GM18858 (cell line): ENCODE measurements around the gene RNU5B-1.

Experiments
- ATAC-seq: cut with Tn5 transposase; IDR thresholded peaks from one replicate; pipeline ENCODE4 v1.9.1; 2021; ENCODE audit not compliant: unreplicated experiment

Gene RNU5B-1

DNA sequence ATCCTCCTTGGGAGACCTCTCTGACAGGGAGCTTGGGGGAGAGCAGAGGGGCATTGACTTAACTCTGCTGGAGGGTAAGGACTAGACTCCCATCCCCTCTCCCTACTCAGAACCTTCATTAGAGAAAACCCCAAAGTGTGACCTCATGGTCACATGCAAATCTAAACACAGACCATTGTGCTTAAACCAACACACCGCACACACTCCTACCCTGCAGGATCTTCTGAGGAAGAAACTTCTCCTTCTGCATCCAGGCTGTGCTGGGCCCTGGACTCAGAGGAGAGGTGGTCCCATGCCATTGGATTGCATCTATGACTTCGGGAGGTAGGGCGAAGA, 17.0 kb upstream of the RNU5B-1 start:
- no peak for ATAC-seq

DNA sequence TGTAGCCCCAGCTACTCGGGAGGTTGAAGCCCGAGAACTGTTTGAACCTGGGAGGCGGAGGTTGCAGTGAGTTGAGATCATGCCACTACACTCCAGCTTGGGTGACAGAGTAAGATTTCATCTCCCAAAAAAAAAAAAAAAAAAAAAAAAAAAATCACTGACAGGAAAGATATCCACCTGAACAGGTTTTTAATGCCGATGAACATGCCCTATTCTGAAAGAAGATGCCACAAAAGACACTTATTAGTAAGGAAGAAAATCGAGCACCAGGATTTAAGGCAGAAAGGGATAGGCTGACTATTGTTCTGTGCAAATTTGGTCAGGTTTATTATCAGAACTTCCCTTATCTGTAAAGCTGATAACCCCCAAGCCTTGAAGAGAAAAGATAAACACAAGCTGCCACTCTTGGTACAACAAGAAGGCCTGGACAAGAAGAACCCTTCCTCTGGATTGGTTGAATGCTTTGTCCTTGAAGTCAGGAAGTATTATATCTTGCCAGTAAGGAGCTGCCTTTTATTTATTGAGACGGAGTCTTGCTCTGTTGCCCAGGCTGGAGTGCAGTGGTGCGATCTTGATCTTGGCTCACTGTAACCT, 15.1 kb upstream of the RNU5B-1 start:
- ATAC-seq = no peak

DNA sequence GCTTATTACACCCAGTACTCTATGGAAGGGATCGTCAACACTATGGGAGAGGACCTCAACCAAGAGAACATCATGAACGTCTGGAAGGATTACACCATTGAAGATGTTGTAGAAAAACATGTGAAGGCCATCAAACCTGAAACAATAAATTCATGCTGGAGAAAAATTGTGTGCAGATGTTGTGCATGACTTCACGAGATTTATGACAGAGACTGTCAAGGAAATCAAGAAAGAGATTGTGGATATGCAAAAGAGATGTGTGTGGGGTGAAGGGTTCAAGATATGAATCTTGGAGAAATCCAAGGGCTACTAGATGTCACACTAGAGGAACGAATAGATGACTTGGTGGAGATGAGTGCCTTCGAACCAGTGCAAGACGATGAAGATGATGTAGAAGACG, 14.2 kb upstream of the RNU5B-1 start:
- ATAC-seq = no peak

DNA sequence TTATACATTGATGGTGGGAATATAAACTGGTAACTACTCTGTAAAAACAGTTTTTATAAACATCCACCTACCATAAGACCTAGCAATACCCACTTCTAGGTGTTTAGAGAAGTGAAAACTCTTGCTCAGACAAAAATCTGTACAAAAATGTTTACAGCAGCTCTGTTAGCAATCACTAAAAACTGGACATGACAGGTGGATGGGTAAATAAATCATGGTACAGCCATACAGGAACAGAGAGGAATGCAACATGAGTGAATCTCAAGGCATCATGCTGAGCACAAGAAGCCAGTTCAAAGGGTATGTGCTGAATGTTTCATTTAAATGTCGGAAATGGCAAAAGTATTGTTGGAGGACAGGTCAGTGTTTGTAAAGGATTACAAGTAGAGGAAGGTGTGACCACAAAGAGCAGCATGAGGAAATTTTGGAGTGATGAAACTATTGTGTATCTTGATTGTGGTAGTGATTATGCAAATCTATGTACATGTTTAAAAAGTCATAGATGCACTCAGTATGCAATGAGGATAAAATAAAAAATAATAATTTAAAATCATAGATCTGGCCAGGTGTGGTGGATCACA, 11.4 kb upstream of the RNU5B-1 start:
- no peak for ATAC-seq

DNA sequence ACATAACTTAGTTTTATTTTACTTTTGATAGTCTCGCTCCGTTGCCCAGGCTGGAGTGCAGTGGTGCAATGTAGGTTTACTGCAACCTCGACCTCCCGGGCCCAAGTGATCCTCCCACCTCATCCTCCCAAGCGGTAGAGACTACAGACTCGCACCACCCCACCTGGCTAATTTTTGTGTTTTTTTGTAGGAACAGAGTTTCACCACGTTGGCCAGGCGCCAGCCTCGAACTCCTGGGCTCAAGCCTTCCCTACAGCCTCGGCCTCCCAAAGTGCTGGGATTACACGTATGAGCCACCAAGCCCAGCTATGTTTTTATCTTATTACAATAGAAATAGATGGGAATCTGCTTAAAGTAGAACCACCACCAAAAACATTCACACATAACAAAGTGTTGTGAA, 5.7 kb upstream of the RNU5B-1 start:
- no peak for ATAC-seq

DNA sequence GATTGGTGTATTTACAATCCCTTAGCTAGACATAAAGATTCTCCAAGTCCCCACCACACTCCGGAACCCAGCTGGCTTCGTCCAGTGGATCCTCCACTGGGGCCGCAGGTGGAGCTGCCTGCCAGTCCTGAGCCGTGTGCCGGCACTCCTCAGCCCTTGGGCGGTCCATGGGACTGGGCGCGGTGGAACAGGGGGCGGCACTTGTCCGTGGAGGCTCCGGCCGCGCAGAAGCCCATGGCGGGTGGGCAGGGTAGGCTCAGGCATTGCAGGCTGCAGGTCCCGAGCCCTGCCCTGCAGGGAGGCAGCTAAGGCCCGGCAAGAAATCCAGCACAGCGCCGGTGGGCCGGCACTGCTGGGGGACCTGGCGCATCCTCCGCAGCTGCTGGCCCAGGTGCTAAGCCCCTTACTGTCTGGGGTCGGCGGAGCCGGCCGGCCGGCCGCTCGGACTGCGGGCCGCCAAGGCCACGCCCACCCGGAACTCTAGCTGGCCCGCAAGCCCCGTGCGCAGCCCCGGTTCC, 3.5 kb upstream of the RNU5B-1 start:
- ATAC-seq = no peak

DNA sequence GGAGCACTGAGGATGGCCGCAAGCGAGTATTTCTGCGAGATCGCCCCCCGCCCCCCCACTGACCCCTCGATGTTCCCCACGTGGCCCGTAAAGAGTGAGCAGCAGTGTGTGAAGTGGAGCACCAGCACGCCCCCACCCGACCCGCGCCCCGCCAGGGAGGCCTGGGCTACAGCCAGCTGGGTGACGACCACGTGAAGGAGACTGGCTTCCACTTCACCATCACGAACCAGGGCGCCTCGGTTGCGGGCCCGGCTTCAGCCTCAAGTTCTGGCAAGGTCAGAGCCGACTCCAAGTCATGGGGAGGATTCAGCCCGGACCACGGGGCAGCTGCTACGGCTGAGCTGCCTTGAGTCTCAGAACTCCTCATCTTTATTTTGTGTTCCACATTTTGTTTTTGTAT, 2.4 kb upstream of the RNU5B-1 start:
- ATAC-seq = no peak

DNA sequence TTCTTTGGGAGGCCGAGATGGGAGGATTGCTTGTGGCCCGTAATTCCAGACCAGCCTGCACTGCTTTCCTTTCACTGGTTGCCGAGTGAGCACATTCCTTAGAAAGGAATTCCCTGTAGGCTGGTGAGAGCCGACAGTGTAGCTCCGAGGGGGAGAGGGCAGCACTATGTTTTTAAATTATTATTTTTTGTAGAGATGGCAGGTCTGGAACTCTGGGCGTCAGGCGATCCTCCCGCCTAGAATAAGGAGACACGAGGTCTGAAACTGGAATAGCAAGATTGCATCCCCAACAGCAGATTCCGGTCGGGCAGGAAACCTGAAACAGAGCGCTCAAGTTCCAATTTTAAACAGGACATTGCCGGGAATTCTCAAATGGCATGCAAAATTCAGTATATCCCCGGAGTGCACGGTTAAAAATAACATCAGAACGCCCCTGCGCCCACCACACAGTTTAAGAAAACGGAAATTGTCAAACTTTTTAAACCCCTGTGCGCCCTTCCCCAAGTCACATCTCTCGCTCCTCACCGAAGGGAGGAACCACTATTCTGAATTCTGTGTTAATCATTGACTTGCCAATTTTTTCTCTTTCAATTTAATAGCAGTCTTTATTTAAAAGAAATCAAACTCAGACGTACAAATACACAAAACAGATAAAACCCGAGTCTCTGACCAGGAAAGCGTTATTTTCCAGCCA, 643 bp upstream of the RNU5B-1 start:
- peak; percentile 4 for ATAC-seq

DNA sequence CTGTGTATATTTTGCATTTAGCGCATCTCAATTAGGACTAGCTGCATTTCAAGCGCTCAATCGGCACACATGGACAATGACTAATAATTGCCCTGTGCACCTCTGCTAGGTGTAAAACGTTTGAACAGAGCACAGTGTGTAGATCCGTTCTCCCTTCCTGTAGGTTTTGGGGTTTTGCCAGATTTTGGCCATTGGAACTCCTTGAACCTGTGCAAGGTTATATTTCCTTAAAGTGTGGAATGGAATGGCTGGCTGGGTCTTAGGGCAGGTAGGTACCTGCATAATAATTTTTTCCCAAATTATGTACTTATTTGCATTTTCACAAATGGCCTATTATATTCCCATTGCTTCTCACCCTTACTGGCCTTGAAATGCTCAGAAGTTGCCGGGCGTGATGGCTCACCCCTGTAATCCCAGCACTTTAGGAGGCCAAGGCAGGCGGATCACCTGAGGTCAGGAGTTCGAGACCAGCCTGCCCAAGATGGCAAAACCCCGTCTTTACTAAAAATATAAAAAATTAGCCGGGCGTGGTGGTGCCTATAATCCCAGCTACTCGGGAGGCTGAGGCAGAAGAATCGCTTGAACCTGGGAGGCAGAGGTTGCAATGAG, 777 bp downstream of the RNU5B-1 start:
- no peak for ATAC-seq

DNA sequence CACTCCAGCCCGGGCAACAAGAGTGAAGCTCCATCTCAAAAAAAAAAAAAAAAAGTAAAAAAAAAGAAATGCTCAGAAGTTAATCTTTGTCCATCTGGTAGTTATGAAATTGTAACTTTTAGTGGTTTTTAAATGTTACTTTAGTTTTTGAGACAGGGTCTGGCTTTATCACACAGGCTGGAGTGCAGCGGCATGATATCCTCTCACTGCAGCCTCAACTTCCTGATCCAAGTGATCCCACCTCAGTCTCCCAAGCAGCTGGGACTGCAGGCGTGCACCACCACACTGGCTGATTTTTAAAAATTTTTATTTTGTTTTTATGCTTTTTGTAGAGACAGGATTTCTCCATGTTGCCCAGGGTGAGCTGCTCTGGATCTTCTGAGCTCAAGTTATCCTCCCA, 1.3 kb downstream of the RNU5B-1 start:
- ATAC-seq = no peak

DNA sequence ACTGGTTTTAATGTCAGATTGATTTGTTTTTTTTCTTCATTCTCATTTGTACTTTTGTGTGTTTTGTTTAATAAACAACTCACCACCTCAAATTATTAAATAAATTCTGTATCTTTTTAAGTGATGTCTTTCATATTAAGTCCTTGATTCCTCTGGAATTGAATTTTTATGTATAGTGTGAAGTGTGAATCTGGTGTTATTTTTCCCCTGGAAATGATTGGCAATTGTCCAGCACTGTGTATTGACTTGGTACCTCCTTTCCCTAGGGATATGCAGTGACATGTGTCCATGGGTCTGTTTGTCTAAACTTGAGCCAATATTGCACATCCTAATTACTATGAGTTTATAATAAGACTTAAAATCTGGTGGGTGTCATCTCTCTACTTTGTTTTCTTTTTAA, 2.1 kb downstream of the RNU5B-1 start:
- no peak for ATAC-seq

DNA sequence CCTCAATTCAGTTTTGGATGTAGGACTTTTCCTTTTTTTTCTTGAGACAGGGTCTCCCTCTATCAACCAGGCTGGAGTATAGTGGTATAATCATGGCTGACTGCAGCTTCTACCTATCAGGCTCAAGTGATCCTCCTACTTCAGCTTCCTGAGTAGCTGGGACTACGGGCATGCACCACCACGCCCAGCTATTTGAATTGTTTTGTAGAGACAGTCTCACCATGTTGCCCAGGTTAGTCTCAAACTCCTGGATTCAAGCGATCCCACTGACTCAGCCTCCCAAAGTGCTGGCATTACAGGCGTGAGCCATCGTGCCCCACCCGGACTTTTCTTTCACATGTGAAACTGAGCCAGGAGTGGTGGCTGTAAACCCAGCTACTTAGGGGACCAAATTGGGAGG, 3.5 kb downstream of the RNU5B-1 start:
- ATAC-seq = no peak

DNA sequence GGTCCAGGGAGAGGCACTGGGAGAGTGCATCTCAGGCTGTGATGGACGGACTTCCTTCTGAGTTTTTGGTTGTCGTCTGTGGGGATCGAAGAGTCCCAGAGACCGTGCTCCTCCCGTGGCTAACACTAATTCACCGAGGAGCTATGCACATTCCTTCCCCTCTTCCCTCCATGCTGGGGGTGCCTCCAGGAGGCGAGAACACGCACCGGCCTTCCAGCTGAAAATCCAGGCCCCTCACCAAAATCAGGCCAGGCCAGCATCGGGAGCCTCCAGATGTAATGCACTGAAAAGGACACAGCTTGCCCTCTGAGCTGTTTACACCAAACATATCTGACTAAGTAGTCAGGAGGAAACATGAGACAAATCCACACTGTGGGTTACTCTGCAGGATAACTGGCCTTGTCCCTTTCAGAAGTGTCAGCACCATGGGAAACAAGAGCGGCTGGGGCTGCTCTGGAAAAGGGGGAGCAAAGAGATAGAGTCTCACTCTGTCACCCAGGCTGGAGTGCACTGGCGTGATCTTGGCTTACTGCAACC, 5.5 kb downstream of the RNU5B-1 start:
- ATAC-seq = no peak

DNA sequence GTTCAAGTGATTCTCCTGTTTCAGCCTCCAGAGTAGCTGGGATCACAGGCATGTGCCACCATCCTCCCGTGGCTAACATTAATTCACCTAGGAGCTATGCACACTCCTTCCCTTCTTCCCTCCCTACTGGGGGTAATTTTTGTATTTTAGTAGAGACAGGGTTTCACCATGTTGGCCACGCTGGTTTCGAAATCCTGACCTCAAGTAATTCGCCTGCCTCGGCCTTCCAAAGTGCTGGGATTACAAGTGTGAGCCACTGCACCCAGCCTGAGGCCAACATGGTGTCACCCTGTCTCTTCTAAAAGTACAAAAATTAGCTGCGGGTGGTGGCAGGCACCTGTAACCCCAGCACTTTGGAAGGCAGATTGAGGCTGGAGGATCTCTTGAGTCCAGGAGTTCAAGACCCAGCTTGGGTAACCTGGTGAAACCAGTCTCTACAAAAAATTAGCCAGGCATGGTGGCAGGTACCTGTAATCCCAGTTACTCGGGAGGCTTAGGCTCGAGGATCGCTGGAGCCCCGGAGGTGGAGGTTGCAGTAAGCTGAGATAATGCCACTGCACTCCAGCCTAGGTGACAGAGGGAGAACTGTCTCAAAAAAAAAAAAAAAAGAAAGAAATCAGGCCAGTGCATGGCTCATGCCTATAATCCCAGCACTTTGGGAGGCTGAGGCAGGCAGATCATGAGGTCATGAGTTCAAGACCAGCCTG, 6.1 kb downstream of the RNU5B-1 start:
- ATAC-seq = no peak

DNA sequence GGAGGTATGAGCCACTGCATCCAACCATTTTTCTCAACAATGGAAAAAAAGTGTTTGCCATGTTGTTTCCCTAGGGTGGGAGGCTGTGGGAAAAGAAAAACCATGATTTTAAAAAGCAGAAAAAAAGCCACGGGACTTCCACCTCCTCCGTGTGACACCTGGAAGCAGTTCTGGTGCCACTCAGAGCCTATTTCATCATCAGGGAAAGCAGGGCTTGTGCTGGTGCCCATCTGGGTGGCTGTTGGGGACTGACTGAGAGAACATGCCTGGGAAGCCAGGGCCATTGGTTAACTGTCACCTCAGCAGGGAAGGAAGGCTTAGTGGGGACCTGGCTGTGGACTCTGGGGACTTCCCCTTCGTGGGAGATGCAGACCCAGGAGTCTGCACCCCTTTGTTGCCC, 7.3 kb downstream of the RNU5B-1 start:
- no peak for ATAC-seq

DNA sequence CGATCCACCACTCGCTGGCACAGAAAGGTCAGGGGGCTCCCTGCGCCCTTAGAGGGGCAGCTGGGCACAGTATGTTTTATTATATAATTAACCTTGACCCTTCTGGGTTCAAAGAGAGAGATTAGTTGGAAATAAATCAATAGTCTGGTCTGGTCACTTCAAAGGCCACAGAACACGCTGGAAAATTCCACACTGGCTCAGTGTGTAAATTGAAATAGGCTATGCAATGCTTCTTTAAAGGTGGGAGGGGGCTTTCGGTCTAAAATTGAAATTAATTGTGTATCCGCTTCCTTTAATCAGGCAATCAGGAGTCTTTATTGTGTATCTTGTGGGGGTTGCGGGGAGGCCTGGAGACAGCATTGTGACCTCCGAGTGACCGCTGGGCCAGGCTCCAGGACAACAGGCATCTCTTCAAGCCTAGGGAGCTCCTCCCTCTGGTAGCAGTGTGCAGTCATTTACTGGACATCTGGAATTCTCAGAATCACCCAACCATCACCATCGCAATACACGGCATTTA, 8.0 kb downstream of the RNU5B-1 start:
- no peak for ATAC-seq

DNA sequence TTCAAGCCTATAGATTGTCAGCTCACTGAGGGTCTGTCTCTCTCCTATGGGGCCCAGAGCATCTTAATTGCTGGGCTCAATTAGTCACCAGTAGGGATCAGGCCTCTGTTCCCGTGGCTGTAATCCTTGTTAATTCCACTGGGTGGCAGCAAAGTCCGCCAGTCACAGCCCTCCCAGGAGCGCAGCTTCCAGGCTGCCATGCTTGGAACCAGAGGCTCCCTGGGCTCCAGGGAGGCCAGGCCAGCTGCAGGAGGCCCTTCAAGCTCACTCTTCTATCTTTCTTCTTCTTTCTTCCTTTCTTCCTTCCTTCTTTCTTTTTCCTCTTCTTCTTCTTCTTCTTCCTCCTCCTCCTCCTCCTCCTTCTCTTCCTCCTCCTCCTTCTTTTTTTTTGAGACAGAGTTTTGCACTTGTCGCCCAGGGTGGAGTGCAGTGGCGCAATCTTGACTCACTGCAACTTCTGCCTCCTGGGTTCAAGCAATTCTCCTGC, 14.4 kb downstream of the RNU5B-1 start:
- ATAC-seq = no peak

DNA sequence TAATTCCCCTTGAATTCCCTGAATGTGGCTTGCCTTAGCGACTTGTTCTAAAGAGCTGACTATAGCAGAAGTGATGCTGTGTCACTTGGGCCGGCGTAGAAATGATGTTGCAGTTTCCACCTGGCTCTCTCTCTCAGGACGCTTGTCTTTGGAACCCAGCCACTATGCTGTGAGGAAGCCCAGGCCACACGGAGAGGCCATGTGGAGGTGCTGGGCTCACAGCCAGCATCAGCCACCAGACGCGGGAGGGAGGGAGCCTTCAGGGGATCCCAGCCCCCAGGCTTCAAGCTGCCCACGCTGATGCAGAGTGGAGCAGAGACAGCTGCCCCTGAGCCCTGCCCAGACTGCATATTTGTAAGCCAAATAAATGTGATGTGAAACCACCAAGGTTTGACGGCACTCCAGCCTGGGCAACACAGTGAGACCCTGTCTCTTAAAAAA, 18.6 kb downstream of the RNU5B-1 start:
- no peak for ATAC-seq

DNA sequence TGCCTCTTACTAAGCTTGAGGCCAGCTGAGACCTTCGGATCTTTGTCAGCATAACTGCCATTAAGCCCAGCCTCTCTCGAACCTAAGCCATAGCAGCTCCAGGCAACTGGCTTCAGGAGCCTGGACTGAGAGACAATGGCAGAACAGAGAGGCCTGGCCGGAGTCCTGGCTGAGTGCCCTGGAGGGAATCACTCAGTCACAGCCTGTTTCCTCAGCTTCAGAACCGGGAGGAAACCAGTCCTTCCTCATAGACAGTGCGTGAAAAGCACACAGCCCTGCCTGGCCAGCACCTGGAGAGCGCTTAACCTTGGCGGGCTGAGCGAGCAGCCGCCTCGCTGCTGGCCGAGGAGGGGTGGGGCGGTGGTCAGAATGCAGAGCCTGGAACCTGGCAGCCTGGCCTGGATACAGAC, 21.6 kb downstream of the RNU5B-1 start:
- no peak for ATAC-seq

DNA sequence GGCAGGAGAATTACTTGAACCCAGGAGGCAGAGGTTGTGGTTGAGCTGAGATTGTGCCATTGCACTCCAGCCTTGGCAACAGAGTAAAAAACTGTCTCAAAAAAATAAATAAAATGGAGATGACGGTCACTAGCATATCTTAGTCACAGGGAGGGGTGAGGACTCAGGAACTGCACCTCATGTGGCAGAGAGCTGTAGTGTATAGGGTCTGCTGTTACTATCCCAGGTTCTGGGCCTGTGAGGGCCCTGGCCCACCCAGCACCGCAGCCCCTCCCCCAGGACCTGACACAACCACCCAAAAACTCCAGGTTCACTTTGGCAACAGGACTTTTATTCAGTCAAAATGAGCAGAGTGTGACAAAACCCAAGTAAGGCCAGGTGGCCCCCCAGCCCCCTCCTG, 22.3 kb downstream of the RNU5B-1 start:
- ATAC-seq = no peak
